Tibial nerve (tissue), 3 donors: ENCODE results near the gene PLEKHA6.

ENCODE experiments used
- POLR2A ChIP-seq, 2 donors: fragments of 450-650 bp; IDR thresholded peaks; one replicate each; pipeline ENCODE4 v1.6.1; 2017; ENCODE audit warnings: antibody characterized with exemption in 2 of 2, mild to moderate bottlenecking in 2 of 2, moderate library complexity in 2 of 2
- TF ChIP-seq, protein P1 (sequence below), 5 experiments: fragments of 200-600 bp in 3 of 5; fragments of 450-650 bp in 2 of 5; sonication (generic) in 3 of 5; IDR thresholded peaks; one replicate each; pipeline ENCODE4 v1.5.1; 2016 to 2019; ENCODE audit warnings: antibody characterized with exemption in 5 of 5, mild to moderate bottlenecking in 3 of 5, moderate library complexity in 2 of 5

DNA sequence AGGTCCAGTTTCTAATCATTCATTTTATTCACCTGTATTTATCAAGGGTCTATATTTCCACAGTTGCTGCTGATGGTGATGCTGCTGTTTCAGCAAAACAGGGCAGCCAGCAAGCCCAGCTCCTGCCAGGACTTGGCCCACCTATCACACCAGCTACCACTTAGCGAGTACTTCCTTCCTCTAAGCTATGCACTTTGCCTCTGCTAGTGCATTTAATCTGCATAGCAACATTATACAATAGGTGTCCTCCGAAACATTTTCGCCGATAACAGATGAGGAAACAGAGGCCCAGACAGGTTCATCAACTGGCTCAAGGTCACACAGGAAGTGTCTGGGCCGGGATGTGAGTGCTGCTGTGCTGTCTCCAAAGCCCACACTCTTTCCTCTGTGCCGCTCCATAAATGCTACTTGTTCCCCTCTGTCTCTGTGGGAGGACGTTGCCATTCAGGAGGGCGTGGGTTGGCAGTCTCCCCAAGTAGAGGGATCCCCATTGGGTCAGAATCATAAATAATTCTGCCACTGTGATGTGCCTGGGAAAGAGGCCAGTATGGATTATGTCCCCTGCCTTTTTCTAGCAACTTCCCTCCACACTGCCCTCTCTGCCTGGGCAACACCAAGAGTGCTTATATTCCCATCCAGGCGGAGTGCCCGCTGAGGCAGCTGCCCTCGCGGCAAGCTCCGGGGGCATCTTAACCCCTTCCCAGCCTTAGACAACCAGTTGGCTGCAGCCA is 9.4 kb upstream of the PLEKHA6 start:
- TF ChIP-seq POLR2A (IDR thresholded peaks at IDR 0.05) = no peak
- TF ChIP-seq, protein P1, sequence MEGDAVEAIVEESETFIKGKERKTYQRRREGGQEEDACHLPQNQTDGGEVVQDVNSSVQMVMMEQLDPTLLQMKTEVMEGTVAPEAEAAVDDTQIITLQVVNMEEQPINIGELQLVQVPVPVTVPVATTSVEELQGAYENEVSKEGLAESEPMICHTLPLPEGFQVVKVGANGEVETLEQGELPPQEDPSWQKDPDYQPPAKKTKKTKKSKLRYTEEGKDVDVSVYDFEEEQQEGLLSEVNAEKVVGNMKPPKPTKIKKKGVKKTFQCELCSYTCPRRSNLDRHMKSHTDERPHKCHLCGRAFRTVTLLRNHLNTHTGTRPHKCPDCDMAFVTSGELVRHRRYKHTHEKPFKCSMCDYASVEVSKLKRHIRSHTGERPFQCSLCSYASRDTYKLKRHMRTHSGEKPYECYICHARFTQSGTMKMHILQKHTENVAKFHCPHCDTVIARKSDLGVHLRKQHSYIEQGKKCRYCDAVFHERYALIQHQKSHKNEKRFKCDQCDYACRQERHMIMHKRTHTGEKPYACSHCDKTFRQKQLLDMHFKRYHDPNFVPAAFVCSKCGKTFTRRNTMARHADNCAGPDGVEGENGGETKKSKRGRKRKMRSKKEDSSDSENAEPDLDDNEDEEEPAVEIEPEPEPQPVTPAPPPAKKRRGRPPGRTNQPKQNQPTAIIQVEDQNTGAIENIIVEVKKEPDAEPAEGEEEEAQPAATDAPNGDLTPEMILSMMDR (IDR thresholded peaks at IDR 0.05) = no peak
